Measurements from ENCODE around the gene EML6. TPM values are rescaled to one million over a fixed set of nuclear protein-coding genes. Genes with fewer than 3 reads are reported as not detected.
A peak's percentile ranks its signal among the peaks of the same experiment; 100 is the strongest.

Gene EML6
- total RNA-seq, 2 donors from 2014 or later = 1.0 to 1.1 TPM

DNA sequence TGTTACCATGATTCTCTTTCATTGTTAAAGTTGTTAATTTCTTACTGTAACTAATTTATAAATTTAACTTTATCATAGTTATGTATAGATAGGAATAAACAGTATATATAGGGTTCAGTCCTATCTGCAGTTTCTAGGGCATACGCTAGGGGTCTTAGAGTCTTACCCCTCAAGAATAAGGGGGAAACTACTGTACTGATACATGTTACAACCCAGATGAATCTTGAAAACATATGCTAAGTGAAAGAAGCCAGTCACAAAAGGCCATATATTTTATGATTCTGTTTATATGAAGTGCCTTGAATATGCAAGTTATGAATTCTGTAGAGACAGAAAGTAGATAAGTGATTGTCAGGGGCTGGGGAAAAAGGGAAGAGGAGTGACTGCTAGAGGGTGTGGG, 274.4 kb downstream of the EML6 start:
- H3K4me1 Mint-ChIP-seq (ENCODE audit: low read depth in 2 of 2) = peaks cover 38 to 68% of the 10 kb centered on the region in 2 donors

GRCh38 chr2:54999182-54999581, 275.7 kb downstream of the EML6 start:
- Mint-ChIP-seq H3K4me3 (no peak overlapping the region), H3K27ac (peak overlapping the region in 1 of 2 donors; percentile 37), H3K4me1 (ENCODE audit: low read depth in 2 of 2) (peaks cover 37 to 61% of the 10 kb centered on the region in 2 donors)

More for the DNA sequence above, 274.4 kb downstream of the EML6 start:
- DNase-seq (ENCODE audit: low spot score) (no peak), ATAC-seq (no peak)
- H3K36me3 Mint-ChIP-seq = no peaks in the 10 kb centered on the region
- H3K27ac Mint-ChIP-seq = no peak overlapping the region
- H3K27me3 Mint-ChIP-seq = no peaks in the 10 kb centered on the region
- H3K9me3 Mint-ChIP-seq = no peaks in the 10 kb centered on the region
- H3K4me3 Mint-ChIP-seq = no peak overlapping the region

DNA sequence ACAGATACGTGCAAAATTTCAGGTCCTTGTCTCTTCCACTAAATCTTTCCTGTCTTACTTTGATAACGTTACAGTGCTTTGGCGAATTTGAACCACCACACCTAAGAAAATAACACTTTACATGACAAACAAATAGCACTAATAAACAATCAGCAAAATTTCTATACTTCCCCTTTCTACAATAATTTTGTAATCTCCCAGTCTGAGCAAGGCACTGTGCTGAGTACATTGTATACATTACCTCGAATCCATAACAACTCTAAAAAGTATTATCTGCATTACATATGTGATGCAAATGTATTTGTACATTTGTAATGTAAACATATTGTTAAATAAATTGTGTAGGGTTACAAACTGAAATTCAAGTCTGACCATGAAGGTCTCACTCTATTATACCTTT, 276.9 kb downstream of the EML6 start:
- H3K27me3 Mint-ChIP-seq = no peaks in the 10 kb centered on the region
- no peak overlapping the region for H3K4me3 Mint-ChIP-seq
- H3K36me3 Mint-ChIP-seq = no peaks in the 10 kb centered on the region
- H3K9me3 Mint-ChIP-seq = no peaks in the 10 kb centered on the region
- no peak for DNase-seq (ENCODE audit: low spot score)
- peak overlapping the region in 1 of 2 donors; percentile 1 for H3K27ac Mint-ChIP-seq
- ATAC-seq = no peak
- H3K4me1 Mint-ChIP-seq (ENCODE audit: low read depth in 2 of 2) = peaks cover 41 to 61% of the 10 kb centered on the region in 2 donors

More at GRCh38 chr2:54999182-54999581, 275.7 kb downstream of the EML6 start:
- ATAC-seq (no peak), DNase-seq (ENCODE audit: low spot score) (no peak)
- H3K9me3 Mint-ChIP-seq = no peaks in the 10 kb centered on the region
- no peaks in the 10 kb centered on the region for H3K36me3 Mint-ChIP-seq
- H3K27me3 Mint-ChIP-seq = no peaks in the 10 kb centered on the region

- H3K4me3 Mint-ChIP-seq = no peak overlapping the region
- ATAC-seq = no peak
- no peak overlapping the region for H3K27ac Mint-ChIP-seq
- no peaks in the 10 kb centered on the region for H3K36me3 Mint-ChIP-seq
- DNase-seq (ENCODE audit: low spot score) = no peak
- peaks cover 39 to 60% of the 10 kb centered on the region in 2 donors for H3K4me1 Mint-ChIP-seq (ENCODE audit: low read depth in 2 of 2)
- no peaks in the 10 kb centered on the region for H3K9me3 Mint-ChIP-seq
- no peaks in the 10 kb centered on the region for H3K27me3 Mint-ChIP-seq
Measured at GRCh38 chr2:55001716-55002115, 278.3 kb downstream of the EML6 start.

GRCh38 chr2:55003706-55004639, 280.5 kb downstream of the EML6 start:
- ATAC-seq (no peak), DNase-seq (ENCODE audit: low spot score) (no peak)
- H3K27ac Mint-ChIP-seq = no peak overlapping the region

GRCh38 chr2:55006306-55006705, 282.8 kb downstream of the EML6 start:
- DNase-seq (ENCODE audit: low spot score) (no peak), ATAC-seq (no peak)
- Mint-ChIP-seq H3K9me3 (no peaks in the 10 kb centered on the region), H3K36me3 (no peaks in the 10 kb centered on the region), H3K27ac (peak overlapping the region in 1 of 2 donors; percentile 45), H3K4me1 (ENCODE audit: low read depth in 2 of 2) (peaks cover 50 to 62% of the 10 kb centered on the region in 2 donors), H3K4me3 (peak overlapping the region; percentile 5), H3K27me3 (no peaks in the 10 kb centered on the region)

More at GRCh38 chr2:55003706-55004639, 280.5 kb downstream of the EML6 start:
- Mint-ChIP-seq H3K9me3 (no peaks in the 10 kb centered on the region), H3K36me3 (no peaks in the 10 kb centered on the region), H3K4me3 (no peak overlapping the region), H3K4me1 (ENCODE audit: low read depth in 2 of 2) (peaks cover 46 to 55% of the 10 kb centered on the region in 2 donors), H3K27me3 (no peaks in the 10 kb centered on the region)

GRCh38 chr2:55009277-55010060, 286.0 kb downstream of the EML6 start:
- DNase-seq (ENCODE audit: low spot score) (no peak), ATAC-seq (peak in 1 of 2 donors; percentile 15)
- Mint-ChIP-seq H3K4me3 (peak overlapping the region; percentile 89), H3K4me1 (ENCODE audit: low read depth in 2 of 2) (peaks cover 44 to 62% of the 10 kb centered on the region in 2 donors), H3K9me3 (no peaks in the 10 kb centered on the region), H3K27ac (peak overlapping the region; percentile 55 to 73), H3K36me3 (no peaks in the 10 kb centered on the region), H3K27me3 (no peaks in the 10 kb centered on the region)

DNA sequence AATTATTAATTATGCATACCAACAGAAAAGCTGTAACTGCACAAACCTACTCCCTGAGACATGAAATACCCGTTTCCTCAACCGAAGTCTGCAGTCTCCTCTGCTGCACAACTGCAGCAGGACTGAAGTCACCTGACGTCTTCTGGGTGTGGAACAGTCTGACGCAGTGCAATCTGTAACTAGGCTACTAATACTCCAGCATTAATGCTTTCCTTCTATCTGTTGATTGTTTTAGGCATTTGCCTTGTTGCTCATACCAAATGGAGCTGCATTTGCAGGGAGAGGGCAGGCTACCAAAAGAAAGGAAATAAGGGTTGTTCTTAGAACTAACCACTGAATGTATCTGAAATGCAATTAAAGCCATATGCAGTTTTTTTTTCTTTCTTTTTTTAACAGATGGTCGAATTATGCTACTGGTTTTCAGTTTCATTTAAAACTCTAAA, 286.7 kb downstream of the EML6 start:
- Mint-ChIP-seq H3K4me3 (peak overlapping the region; percentile 89), H3K27me3 (no peaks in the 10 kb centered on the region), H3K9me3 (no peaks in the 10 kb centered on the region), H3K36me3 (no peaks in the 10 kb centered on the region), H3K4me1 (ENCODE audit: low read depth in 2 of 2) (peaks cover 42 to 61% of the 10 kb centered on the region in 2 donors), H3K27ac (peak overlapping the region; percentile 55 to 73)
- ATAC-seq = peak; percentile 88 to 91
- DNase-seq (ENCODE audit: low spot score) = no peak

DNA sequence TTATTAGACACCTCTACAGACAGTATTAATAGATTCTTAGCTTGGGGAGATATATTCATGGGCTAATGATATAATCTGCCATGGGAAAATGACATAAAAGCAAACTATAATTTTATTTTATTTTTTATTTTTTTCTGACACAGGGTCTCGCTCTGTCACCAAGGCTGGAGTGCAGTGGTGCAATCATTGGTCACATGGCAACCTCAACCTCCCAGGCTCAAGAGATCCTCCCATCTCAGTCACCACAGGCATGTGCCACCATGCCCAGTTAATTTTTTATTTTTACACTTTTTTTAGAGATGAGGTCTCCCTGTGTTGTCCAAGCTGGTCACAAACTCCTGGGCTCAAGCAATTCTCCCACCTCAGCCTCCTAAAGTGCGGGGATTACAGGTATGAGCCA, 287.5 kb downstream of the EML6 start:
- peak overlapping the region; percentile 89 for H3K4me3 Mint-ChIP-seq
- no peaks in the 10 kb centered on the region for H3K27me3 Mint-ChIP-seq
- no peaks in the 10 kb centered on the region for H3K36me3 Mint-ChIP-seq
- H3K4me1 Mint-ChIP-seq (ENCODE audit: low read depth in 2 of 2) = peaks cover 40 to 63% of the 10 kb centered on the region in 2 donors
- H3K9me3 Mint-ChIP-seq = no peaks in the 10 kb centered on the region
- no peak for DNase-seq (ENCODE audit: low spot score)
- ATAC-seq = peak in 1 of 2 donors; percentile 61
- peak overlapping the region; percentile 55 to 73 for H3K27ac Mint-ChIP-seq

- ATAC-seq (no peak), DNase-seq (ENCODE audit: low spot score) (no peak)
- no peaks in the 10 kb centered on the region for H3K27me3 Mint-ChIP-seq
- H3K4me3 Mint-ChIP-seq = no peak overlapping the region
- H3K4me1 Mint-ChIP-seq (ENCODE audit: low read depth in 2 of 2) = peaks cover 30 to 52% of the 10 kb centered on the region in 2 donors
- H3K9me3 Mint-ChIP-seq = no peaks in the 10 kb centered on the region
- peak overlapping the region in 1 of 2 donors; percentile 10 for H3K27ac Mint-ChIP-seq
- no peaks in the 10 kb centered on the region for H3K36me3 Mint-ChIP-seq
Measured at GRCh38 chr2:55011831-55012671, 288.6 kb downstream of the EML6 start.

- no peaks in the 10 kb centered on the region for H3K27me3 Mint-ChIP-seq
- no peak for DNase-seq (ENCODE audit: low spot score)
- H3K27ac Mint-ChIP-seq = peak overlapping the region in 1 of 2 donors; percentile 2
- no peaks in the 10 kb centered on the region for H3K9me3 Mint-ChIP-seq
- ATAC-seq = no peak
- no peaks in the 10 kb centered on the region for H3K36me3 Mint-ChIP-seq
- no peak overlapping the region for H3K4me3 Mint-ChIP-seq
- H3K4me1 Mint-ChIP-seq (ENCODE audit: low read depth in 2 of 2) = peaks cover 22 to 48% of the 10 kb centered on the region in 2 donors
Measured at GRCh38 chr2:55012672-55013484, 289.4 kb downstream of the EML6 start.

DNA sequence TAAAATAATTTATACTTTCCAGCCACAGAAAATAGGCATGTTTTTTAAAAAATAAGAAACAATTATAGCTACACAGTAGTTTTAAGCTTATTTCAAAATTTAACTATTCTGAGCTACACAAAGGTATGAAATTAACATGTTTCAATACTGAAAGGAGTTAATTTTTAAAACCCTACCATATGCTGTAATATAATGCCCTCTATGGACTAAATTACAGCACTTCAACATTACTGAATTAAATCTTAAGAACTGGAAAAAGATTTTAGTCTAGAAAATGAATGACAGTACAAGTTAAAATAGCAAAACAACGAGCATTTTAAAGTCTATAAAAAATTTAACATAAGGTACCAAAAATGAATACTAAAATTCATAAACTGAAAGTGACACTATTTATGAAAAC, 290.5 kb downstream of the EML6 start:
- Mint-ChIP-seq H3K27ac (no peak overlapping the region), H3K4me3 (no peak overlapping the region), H3K4me1 (ENCODE audit: low read depth in 2 of 2) (peaks cover 19 to 55% of the 10 kb centered on the region in 2 donors), H3K36me3 (no peaks in the 10 kb centered on the region), H3K9me3 (no peaks in the 10 kb centered on the region), H3K27me3 (no peaks in the 10 kb centered on the region)
- no peak for ATAC-seq
- DNase-seq (ENCODE audit: low spot score) = no peak

Data from natural killer cell treated with Interleukin-12 subunit alpha and Interleukin-12 subunit beta and Interleukin-15 and Interleukin-18, amount 100 ng/mL, for 72 hours (primary cell).